GM18520 (cell line): ENCODE results near the gene SNX4.
"Not testable (repeated sequence)": the region's sequence is repeated elsewhere in the genome, so short reads cannot be mapped to it uniquely, and the experiment has no call there.

ENCODE experiments used
- ATAC-seq: cut with Tn5 transposase; IDR thresholded peaks from one replicate; pipeline ENCODE4 v1.9.1; 2021; ENCODE audit not compliant: unreplicated experiment

The SNX4 gene

GRCh38 chr3:125519678-125520562 lies at the start of gene SNX4:
Gene SNX4 (minus strand): TSS chr3:125520202. CDS start chr3:125520172, 30 bp downstream.
- ATAC-seq, result peak; percentile 80

- ATAC-seq, result no peak
Observed at GRCh38 chr3:125556314-125556713, 36.3 kb upstream of the SNX4 start.

GRCh38 chr3:125552401-125552800 lies 32.4 kb upstream of the SNX4 start:
- no peak for ATAC-seq

- ATAC-seq, result no peak
Observed at GRCh38 chr3:125528920-125529319, 8.9 kb upstream of the SNX4 start.

GRCh38 chr3:125525153-125525552 lies 5.2 kb upstream of the SNX4 start:
- no peak for ATAC-seq

- ATAC-seq, result not testable (repeated sequence)
Observed at GRCh38 chr3:125520563-125520919, 539 bp upstream of the SNX4 start.

- ATAC-seq, result no peak
Observed at GRCh38 chr3:125515421-125515820, 4.6 kb downstream of the SNX4 start.

GRCh38 chr3:125513490-125514115 lies 6.4 kb downstream of the SNX4 start:
- no peak for ATAC-seq

- no peak for ATAC-seq
Observed at GRCh38 chr3:125512135-125512920, 7.7 kb downstream of the SNX4 start.

GRCh38 chr3:125511420-125512118 lies 8.4 kb downstream of the SNX4 start:
- ATAC-seq, result no peak

- no peak for ATAC-seq
Observed at GRCh38 chr3:125507128-125507527, 12.9 kb downstream of the SNX4 start.

GRCh38 chr3:125498630-125499029 lies 21.4 kb downstream of the SNX4 start:
- ATAC-seq, result no peak

- no peak for ATAC-seq
Observed at GRCh38 chr3:125496701-125497100, 23.3 kb downstream of the SNX4 start.

GRCh38 chr3:125482406-125482805 lies 37.6 kb downstream of the SNX4 start:
- no peak for ATAC-seq

GRCh38 chr3:125481786-125482185 lies 38.2 kb downstream of the SNX4 start:
- ATAC-seq, result no peak

- not testable (repeated sequence) for ATAC-seq
Observed at GRCh38 chr3:125481375-125481759, 38.6 kb downstream of the SNX4 start.

GRCh38 chr3:125480656-125481374 lies 39.2 kb downstream of the SNX4 start:
- no peak for ATAC-seq

GRCh38 chr3:125479091-125479490 lies 40.9 kb downstream of the SNX4 start:
- ATAC-seq, result no peak

- no peak for ATAC-seq
Observed at GRCh38 chr3:125478326-125478725, 41.7 kb downstream of the SNX4 start.

- no peak for ATAC-seq
Observed at GRCh38 chr3:125477701-125478100, 42.3 kb downstream of the SNX4 start.
